HepG2 (cell line): ENCODE measurements around the gene PDCD11. TPM values are rescaled to one million over a fixed set of nuclear protein-coding genes. Genes with fewer than 3 reads are reported as not detected.

Experiments
- JUN ChIP-seq: sonication (generic); formaldehyde crosslinking; IDR thresholded peaks from 2 replicates; pipeline ENCODE4 v1.4.0; 2020; ENCODE audit warnings: mild to moderate bottlenecking, missing genetic modification reagents
- KAT8 ChIP-seq: IDR thresholded peaks from 2 replicates; pipeline ENCODE4 v1.6.1; 2016; ENCODE audit warnings: missing genetic modification reagents, missing compliant biosample characterization
- MBD4 ChIP-seq: IDR thresholded peaks from 2 replicates; pipeline ENCODE4 v1.6.1; 2012; ENCODE audit warnings: low read length, inconsistent platforms, borderline replicate concordance
- MED1 ChIP-seq: sonication (generic); formaldehyde crosslinking; IDR thresholded peaks from 2 replicates; pipeline ENCODE4 v1.4.0; 2020; ENCODE audit warnings: missing genetic modification reagents
- MYC ChIP-seq: sonication (generic); formaldehyde crosslinking; IDR thresholded peaks from 2 replicates; pipeline ENCODE4 v1.9.0; 2021; ENCODE audit warnings: missing genetic modification reagents, borderline replicate concordance
- NONO ChIP-seq, 2 experiments: fragments of 450-650 bp in 1 of 2; sonication (generic) in 1 of 2; formaldehyde crosslinking in 1 of 2; IDR thresholded peaks in 1 of 2; conservative IDR thresholded peaks in 1 of 2; 2 replicates each; pipeline versions ENCODE4 v1.6.1 to v1.8.0; 2017 to 2022; ENCODE audit warnings: mild to moderate bottlenecking in 1 of 2, missing genetic modification reagents in 1 of 2, moderate library complexity in 1 of 2
- PHF5A ChIP-seq: IDR thresholded peaks from one replicate; pipeline ENCODE4 v1.6.1; 2018; ENCODE audit warnings: low read depth, missing genetic modification reagents; ENCODE audit not compliant: unreplicated experiment
- TMF1 ChIP-seq: sonication (generic); formaldehyde crosslinking; IDR thresholded peaks from 2 replicates; pipeline ENCODE4 v1.8.1; 2022; ENCODE audit warnings: low read depth, missing genetic modification reagents
- ZBTB40 ChIP-seq, 2 experiments: fragments of 450-650 bp in 1 of 2; sonication (generic) in 1 of 2; formaldehyde crosslinking in 1 of 2; IDR thresholded peaks; 2 replicates each; pipeline versions ENCODE4 v1.6.1 to v1.8.0; 2016 to 2022; ENCODE audit warnings: antibody characterized with exemption in 1 of 2, mild to moderate bottlenecking in 1 of 2, missing genetic modification reagents in 1 of 2
- ZHX1 ChIP-seq: sonication (generic); formaldehyde crosslinking; IDR thresholded peaks from 2 replicates; pipeline ENCODE4 v1.8.1; 2022; ENCODE audit warnings: low read depth, mild to moderate bottlenecking, missing genetic modification reagents
- ZNF20 ChIP-seq: sonication (generic); formaldehyde crosslinking; IDR thresholded peaks from 2 replicates; pipeline ENCODE4 v1.4.0; 2020; ENCODE audit warnings: mild to moderate bottlenecking, moderate library complexity, missing genetic modification reagents
- ZNF232 ChIP-seq: sonication (generic); formaldehyde crosslinking; IDR thresholded peaks from 2 replicates; pipeline ENCODE4 v1.4.0; 2020; ENCODE audit warnings: missing genetic modification reagents, borderline replicate concordance
- ZNF639 ChIP-seq: conservative IDR thresholded peaks from 2 replicates; pipeline ENCODE4 v1.6.1; 2018; ENCODE audit warnings: missing genetic modification reagents
- polyA plus RNA-seq, 8 experiments: library from polyadenylated mRNA; depleted of rRNA in 3 of 8; stranded (reverse) in 7 of 8; unstranded in 1 of 8; fragments of >200 nt; fragmentation: Illumina TruSeq in 4 of 8; extraction: Trizol in 4 of 8; gene quantifications; 2 replicates each; pipeline versions ENCODE4 v1.2.1 to v1.2.3, GENCODE V29; 2011 to 2016; ENCODE audit warnings: low read depth in 4 of 8, missing spikeins in 1 of 8, mixed read lengths in 1 of 8; ENCODE audit not compliant: insufficient read depth in 1 of 8
- total RNA-seq, 5 experiments: library from RNA; depleted of rRNA; stranded (reverse); fragments of >200 nt; fragmentation: Illumina TruSeq; extraction: Trizol; gene quantifications; 2 replicates each; pipeline ENCODE4 v1.2.3, GENCODE V29; 2016; ENCODE audit warnings: low read depth in 1 of 5

The PDCD11 gene
- total and polyA plus RNA-seq, 2 of the 13 experiments (the other 11 are each of a cell fraction or from before 2014, with no cell fraction given): 12.8 to 52.8 TPM

- peak; percentile 86; the same call in 1 of the 2 replicates for TF ChIP-seq ZHX1
- no peak for TF ChIP-seq ZBTB40 (IDR thresholded peaks at IDR 0.05)
- peak; percentile 61 for TF ChIP-seq ZBTB40 (CRISPR knock-in tag; IDR thresholded peaks at IDR 0.05)
- TF ChIP-seq PHF5A: peak; percentile 67
- TF ChIP-seq MBD4: no peak
- TF ChIP-seq ZNF232 (CRISPR knock-in tag): no peak
- peak; percentile 83 for TF ChIP-seq MYC (CRISPR knock-in tag)
- peak; percentile 63 for TF ChIP-seq MED1 (CRISPR knock-in tag)
- TF ChIP-seq NONO (IDR thresholded peaks at IDR 0.05): no peak
- TF ChIP-seq NONO (CRISPR knock-in tag; conservative IDR thresholded peaks at IDR 0.05): peak; percentile 66
- no peak for TF ChIP-seq ZNF20 (CRISPR knock-in tag)
- peak; percentile 39; the same call in 1 of the 2 replicates for TF ChIP-seq ZNF639 (CRISPR knock-in tag)
- TF ChIP-seq JUN (CRISPR knock-in tag): no peak
- peak; percentile 84 for TF ChIP-seq TMF1
- peak; percentile 96 for TF ChIP-seq KAT8 (CRISPR knock-in tag)
Observed at GRCh38 chr10:103367782-103368518, 28.5 kb upstream of the PDCD11 start, which contains the start of gene TAF5 (continued).
